Measurements from ENCODE around the gene FBXO21. TPM values are rescaled to one million over a fixed set of nuclear protein-coding genes. Genes with fewer than 3 reads are reported as not detected.

Gene FBXO21
- total and polyA plus RNA-seq, 2 experiments from 2014 or later: 46.3 to 84.2 TPM

- Mint-ChIP-seq H3K4me3 (peak overlapping the region; percentile 0; the same call in 1 of the 3 replicates), H3K36me3 (ENCODE audit: low read depth) (peaks cover 8% of the 10 kb centered on the region), H3K27ac (no peak overlapping the region), H3K9me3 (peaks cover 22% of the 10 kb centered on the region), H3K27me3 (ENCODE audit: insufficient read depth, low read depth, poor library complexity) (peaks cover 7% of the 10 kb centered on the region), H3K4me1 (no peaks in the 10 kb centered on the region)
- H3K79me2 ChIP-seq (replicated peaks; ENCODE audit: insufficient read depth): no peaks in the 10 kb centered on the region
- H3K9me2 ChIP-seq (ENCODE audit: insufficient read depth): peaks cover 18% of the 10 kb centered on the region
- H3K27ac ChIP-seq (ENCODE audit: low read depth): no peak overlapping the region
- ATAC-seq: no peak
- no peak overlapping the region for H3K4me2 ChIP-seq
- peaks cover 39% of the 10 kb centered on the region for H3F3A ChIP-seq (replicated peaks; ENCODE audit: low read depth)
- no peak for TF ChIP-seq EZH2 (IDR thresholded peaks at IDR 0.05; ENCODE audit: low read depth, unreplicated experiment)
- TF ChIP-seq CREB1 (CRISPR knock-in tag; IDR thresholded peaks at IDR 0.05; ENCODE audit: low read depth): no peak
- TF ChIP-seq JUNB (IDR thresholded peaks at IDR 0.05; ENCODE audit: unreplicated experiment): no peak
- TF ChIP-seq NANOG (IDR thresholded peaks at IDR 0.05; ENCODE audit: borderline replicate concordance): no peak
- TF ChIP-seq CTCF (conservative IDR thresholded peaks at IDR 0.05; ENCODE audit: low read depth in 2 of 2): no peak
- TF ChIP-seq ZNF331 (CRISPR knock-in tag; IDR thresholded peaks at IDR 0.05; ENCODE audit: low read depth): no peak
- no peak for TF ChIP-seq ETS1 (IDR thresholded peaks at IDR 0.05)
- no peak for TF ChIP-seq POLR2AphosphoS5 (IDR thresholded peaks at IDR 0.05; ENCODE audit: low read depth)
- no peak for TF ChIP-seq STAT1 (IDR thresholded peaks at IDR 0.05; ENCODE audit: unreplicated experiment)
- no peak for TF ChIP-seq EZH2phosphoT487 (IDR thresholded peaks at IDR 0.05; ENCODE audit: unreplicated experiment)
- no peak for TF ChIP-seq ZNF462 (CRISPR knock-in tag; IDR thresholded peaks at IDR 0.05)
- no peak for TF ChIP-seq ZNF114 (CRISPR knock-in tag; IDR thresholded peaks at IDR 0.05)
- no peak for TF ChIP-seq REST (IDR thresholded peaks at IDR 0.05; ENCODE audit: unreplicated experiment)
- no peak overlapping the region for H2AFZ ChIP-seq
- no peaks in the 10 kb centered on the region for H3K36me3 ChIP-seq (ENCODE audit: insufficient read depth)
- H3K4me1 ChIP-seq (ENCODE audit: insufficient read depth): no peaks in the 10 kb centered on the region
- no peaks in the 10 kb centered on the region for H3K27me3 ChIP-seq (ENCODE audit: insufficient read depth)
- no peak for DNase-seq (ENCODE audit: low spot score)
- no peaks in the 10 kb centered on the region for H4K20me1 ChIP-seq (replicated peaks; ENCODE audit: insufficient read depth)
- H3K4me3 ChIP-seq: no peak overlapping the region
Measured at GRCh38 chr12:117127933-117128823, 62.1 kb downstream of the FBXO21 start.
